ENCODE results near the gene MAF.

The MAF gene

GRCh38 chr16:79628988-79629387, 28.5 kb upstream of the MAF start:
- no peak overlapping the region for H3K4me3 ChIP-seq (ENCODE audit: low read depth, low read length)
- TF ChIP-seq CTCF (IDR thresholded peaks at IDR 0.05; ENCODE audit: borderline replicate concordance, insufficient read depth, low read depth, low read length) = no peak

- H3K4me3 ChIP-seq (ENCODE audit: low read depth, low read length) = no peak overlapping the region
- TF ChIP-seq CTCF (IDR thresholded peaks at IDR 0.05; ENCODE audit: borderline replicate concordance, insufficient read depth, low read depth, low read length) = no peak
Observed at GRCh38 chr16:79628501-79628975, 28.0 kb upstream of the MAF start.

- TF ChIP-seq CTCF (IDR thresholded peaks at IDR 0.05; ENCODE audit: borderline replicate concordance, insufficient read depth, low read depth, low read length) = no peak
Observed at GRCh38 chr16:79627092-79627491, 26.6 kb upstream of the MAF start.

GRCh38 chr16:79625738-79626137, 25.2 kb upstream of the MAF start:
- no peak for TF ChIP-seq CTCF (IDR thresholded peaks at IDR 0.05; ENCODE audit: borderline replicate concordance, insufficient read depth, low read depth, low read length)
- no peak overlapping the region for H3K4me3 ChIP-seq (ENCODE audit: low read depth, low read length)

More at GRCh38 chr16:79627092-79627491, 26.6 kb upstream of the MAF start:
- no peak overlapping the region for H3K4me3 ChIP-seq (ENCODE audit: low read depth, low read length)

GRCh38 chr16:79623824-79624223, 23.3 kb upstream of the MAF start:
- TF ChIP-seq CTCF (IDR thresholded peaks at IDR 0.05; ENCODE audit: borderline replicate concordance, insufficient read depth, low read depth, low read length) = no peak
- H3K4me3 ChIP-seq (ENCODE audit: low read depth, low read length) = no peak overlapping the region

GRCh38 chr16:79623062-79623461, 22.5 kb upstream of the MAF start:
- no peak for TF ChIP-seq CTCF (IDR thresholded peaks at IDR 0.05; ENCODE audit: borderline replicate concordance, insufficient read depth, low read depth, low read length)
- H3K4me3 ChIP-seq (ENCODE audit: low read depth, low read length) = no peak overlapping the region

GRCh38 chr16:79621027-79621426, 20.5 kb upstream of the MAF start:
- H3K4me3 ChIP-seq (ENCODE audit: low read depth, low read length) = no peak overlapping the region
- TF ChIP-seq CTCF (IDR thresholded peaks at IDR 0.05; ENCODE audit: borderline replicate concordance, insufficient read depth, low read depth, low read length) = no peak
